H4 (cell line): Measurements from ENCODE around the gene DHRSX. TPM values are rescaled to one million over a fixed set of nuclear protein-coding genes. Genes with fewer than 3 reads are reported as not detected.
"Not testable (repeated sequence)": the region's sequence is repeated elsewhere in the genome, so short reads cannot be mapped to it uniquely, and the experiment has no call there.

Experiments
- DNase-seq: peaks from one replicate; pipeline ENCODE4 v3.0.0-alpha.2; 2015; ENCODE audit warnings: low spot score
- total RNA-seq: library from RNA; depleted of rRNA; stranded (reverse); fragments of >200 nt; shearing (Covaris generic); gene quantifications from 2 replicates; pipeline ENCODE4 v1.2.3, GENCODE V29; 2014

Gene DHRSX
- total RNA-seq, 1 experiment from 2014 or later: 37.1 TPM

DNA sequence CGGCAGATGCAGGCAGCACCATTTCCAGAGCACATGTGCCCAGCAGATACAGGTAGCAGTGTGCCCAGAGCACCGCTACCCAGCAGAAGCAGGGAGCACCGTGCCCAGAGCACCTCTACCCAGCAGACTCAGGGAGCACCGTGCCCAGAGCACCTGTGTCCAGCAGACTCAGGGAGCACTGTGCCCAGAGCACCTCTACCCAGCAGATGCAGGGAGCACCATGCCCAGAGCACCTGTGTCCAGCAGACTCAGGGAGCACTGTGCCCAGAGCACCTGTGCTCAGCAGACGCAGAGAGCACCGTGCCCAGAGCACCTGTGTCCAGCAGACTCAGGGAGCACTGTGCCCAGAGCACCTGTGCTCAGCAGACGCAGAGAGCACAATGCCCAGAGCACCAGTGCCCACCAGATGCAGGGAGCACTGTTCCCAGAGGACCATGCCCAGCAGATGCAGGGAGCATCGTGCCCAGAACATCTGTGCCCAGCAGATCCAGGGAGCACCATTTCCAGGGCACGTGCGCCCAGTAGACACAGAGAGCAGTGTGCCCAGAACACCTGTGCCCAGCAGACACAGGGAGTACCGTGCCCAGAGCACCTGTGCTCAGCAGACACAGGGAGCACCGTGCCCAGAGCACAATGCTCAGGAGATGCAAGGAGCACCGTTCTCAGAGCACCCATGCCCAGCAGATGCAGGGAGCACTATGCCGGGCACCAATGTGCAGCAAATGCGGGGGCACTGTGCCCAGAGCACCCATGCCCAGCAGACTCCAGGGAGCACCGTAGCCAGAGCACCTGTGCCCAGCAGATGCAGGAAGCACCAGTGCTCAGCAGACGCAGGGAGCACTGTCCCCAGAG lies 236.4 kb downstream of the DHRSX start:
- no peak for DNase-seq

GRCh38 chrX:2263203-2263602 lies 237.6 kb downstream of the DHRSX start:
- no peak for DNase-seq

- no peak for DNase-seq
Measured at GRCh38 chrX:2262668-2263055, 238.1 kb downstream of the DHRSX start.

- no peak for DNase-seq
Measured at GRCh38 chrX:2261831-2262667, 238.7 kb downstream of the DHRSX start.

GRCh38 chrX:2252331-2253065 lies 248.3 kb downstream of the DHRSX start:
- no peak for DNase-seq

DNA sequence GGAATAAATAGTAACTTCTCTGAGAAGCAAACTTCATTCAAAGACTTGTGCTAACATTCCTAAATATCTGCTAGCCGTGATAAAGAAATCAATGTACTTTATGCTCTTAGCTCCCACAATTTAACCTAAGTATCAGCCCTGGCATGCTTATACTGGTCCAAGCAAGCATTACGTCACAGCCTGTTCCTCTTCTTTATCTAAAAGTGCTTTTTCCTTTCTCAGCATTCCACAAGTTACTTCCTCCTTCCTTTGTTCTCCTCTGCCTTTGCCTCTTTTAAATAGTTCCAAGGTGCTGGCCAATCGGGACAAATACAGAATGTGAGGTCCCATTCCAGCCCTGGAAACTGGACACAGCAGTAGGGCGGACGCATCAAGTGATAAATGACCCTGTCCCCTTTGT lies 249.6 kb downstream of the DHRSX start:
- no peak for DNase-seq

DNA sequence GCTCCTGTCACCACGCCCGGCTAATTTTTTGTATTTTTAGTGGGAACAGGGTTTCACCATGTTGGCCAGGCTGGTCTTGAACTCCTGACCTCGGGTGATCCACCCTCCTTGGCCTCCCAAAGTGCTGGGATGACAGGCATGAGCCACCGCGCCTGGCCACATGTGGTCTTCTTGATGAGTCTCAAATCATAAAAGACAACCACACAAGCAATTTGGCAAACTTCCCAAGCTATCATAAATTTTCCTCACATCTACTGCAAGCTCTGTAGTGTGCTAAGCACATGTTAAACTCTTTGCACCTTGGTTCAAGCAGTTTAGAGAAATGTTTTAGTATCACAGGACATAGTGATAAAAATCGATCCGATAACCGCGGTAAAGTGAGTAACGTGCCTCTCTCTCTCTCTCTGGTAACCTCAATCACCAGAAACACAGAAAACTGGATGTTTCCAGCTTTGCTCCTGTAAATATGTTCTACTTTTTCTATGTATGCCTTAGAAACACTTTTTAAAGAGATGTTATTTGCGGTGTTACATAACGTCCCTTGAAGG lies 256.8 kb downstream of the DHRSX start:
- DNase-seq: no peak

- no peak for DNase-seq
Measured at GRCh38 chrX:2242980-2243379, 257.8 kb downstream of the DHRSX start.

DNA sequence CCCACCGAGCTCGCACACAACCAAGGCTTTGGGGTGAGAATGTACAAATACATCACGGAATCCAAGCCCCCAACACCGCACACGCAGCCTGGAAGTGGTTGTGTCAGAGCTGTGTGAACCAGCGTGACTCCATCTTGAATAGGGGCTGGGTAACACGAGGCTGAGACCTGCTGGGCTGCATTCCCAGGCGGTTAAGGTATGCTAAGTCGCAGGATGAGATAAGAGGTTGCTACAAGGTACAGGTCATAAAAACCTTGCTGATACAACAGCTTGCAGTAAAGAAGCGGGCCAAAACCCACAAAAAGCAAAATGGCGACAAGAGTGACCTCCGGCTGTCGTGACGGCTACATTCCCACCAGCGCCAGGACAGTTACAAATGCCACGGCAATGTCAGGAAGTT lies 258.4 kb downstream of the DHRSX start:
- DNase-seq: no peak

DNA sequence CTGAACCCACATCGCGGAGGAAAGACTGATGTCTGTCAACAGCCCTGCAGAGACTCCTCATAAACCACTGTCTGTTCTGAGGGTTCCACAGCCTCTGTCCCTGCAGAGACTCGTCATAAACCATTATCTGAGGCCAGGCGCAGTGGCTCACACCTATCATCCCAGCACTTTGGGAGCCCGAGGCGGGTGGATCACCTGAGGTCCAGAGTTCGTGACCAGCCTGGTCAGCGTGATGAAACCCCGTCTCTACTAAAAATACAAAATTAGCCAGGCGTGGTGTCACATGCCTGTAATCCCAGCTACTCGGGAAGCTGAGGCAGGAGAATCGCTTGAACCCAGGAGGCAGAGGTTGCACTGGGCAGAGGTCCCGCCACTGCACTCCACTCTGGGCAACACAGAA lies 259.3 kb downstream of the DHRSX start:
- DNase-seq: not testable (repeated sequence)

DNA sequence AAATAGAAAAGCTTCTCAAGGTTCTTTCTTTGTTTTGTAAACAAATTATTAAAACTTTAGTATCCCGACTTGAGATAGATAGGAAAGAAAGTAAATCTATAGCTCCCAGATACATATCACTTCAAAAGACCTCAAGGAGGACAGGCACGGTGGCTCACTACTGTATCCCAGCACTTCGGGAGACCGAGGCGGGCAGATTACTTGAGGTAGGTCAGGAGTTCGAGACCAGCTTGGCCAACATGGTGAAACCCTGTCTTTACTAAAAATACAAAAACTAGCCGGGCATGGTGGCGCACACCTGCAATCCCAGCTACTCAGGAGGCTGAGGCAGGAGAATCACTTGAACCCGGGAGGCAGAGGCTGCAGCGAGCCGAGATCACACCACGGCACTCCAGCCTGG lies 260.0 kb downstream of the DHRSX start:
- DNase-seq: not testable (repeated sequence)

- no peak for DNase-seq
Measured at GRCh38 chrX:2237976-2238375, 262.8 kb downstream of the DHRSX start.

DNA sequence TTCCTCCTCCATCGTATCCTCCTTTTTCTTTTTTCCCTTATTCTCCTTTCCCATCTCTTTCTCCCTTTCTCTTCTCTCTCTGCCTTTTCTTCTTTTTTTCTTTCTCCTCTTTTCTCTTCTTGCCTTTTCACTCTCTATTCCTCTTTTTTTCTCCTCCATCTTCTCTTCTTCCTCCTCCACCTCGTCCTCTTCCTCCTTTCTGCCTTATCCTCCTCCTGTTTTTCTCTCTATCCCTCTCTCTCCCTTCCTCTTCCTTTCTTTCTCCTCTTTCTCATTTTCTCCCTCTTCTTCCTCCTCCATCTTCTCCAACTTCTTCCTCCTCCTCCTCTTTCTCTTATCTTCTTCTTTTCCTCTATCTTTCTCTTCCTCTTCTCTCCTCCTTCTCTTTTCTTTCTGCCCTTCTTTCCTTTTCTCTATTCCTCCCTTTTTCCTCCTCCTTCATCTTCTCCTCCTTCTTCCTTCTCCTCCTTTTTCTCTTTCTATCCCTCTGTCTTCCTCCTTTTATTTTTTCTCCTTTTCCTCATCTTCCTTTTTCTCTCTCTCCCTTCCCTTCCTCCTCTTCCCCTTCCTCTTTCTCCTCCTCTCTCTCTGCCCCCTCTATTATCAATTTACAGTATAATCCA lies 269.1 kb downstream of the DHRSX start:
- DNase-seq: no peak

DNA sequence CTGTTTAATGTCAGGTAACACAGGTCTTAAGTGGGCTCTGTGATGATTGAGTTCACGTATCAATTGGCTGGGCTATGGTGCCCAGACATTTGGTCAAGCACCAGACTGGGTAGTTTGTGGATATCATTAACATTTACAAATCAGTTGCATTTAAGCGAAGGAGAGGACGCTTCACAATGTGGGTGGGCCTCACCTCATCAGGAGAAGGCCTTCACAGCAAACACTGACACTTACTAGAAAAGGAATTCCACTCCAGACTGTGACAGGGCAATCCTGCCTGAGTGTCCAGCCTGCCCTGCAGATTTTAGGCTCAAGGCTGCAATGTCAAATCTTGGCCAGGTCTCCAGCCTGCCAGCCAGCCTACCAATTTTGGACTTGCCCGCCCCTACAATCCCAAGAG lies 270.3 kb downstream of the DHRSX start:
- DNase-seq: no peak

GRCh38 chrX:2228536-2228935 lies 272.2 kb downstream of the DHRSX start:
- DNase-seq: no peak

- DNase-seq: no peak
Measured at GRCh38 chrX:2226906-2227656, 273.7 kb downstream of the DHRSX start.

DNA sequence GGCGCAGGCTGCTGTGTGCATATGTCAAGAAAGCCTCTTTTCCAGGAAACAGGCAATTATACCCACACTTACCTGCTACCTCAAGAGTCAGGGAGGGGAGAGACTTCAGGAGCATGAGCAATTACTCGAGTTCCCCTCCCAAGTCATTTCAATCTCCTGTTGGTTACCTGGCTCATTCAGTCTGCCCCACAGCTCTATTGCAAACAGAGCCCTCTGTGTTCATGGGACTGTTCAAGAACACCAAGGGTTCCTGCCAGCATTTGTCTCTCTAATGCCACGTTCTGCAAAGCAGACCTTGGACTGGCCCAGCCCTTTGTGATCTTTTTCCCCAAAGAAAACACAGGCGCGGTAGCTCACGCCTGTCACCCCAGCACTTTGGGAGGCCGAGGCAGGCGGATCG lies 274.6 kb downstream of the DHRSX start:
- DNase-seq: no peak

- no peak for DNase-seq
Measured at GRCh38 chrX:2224597-2225235, 276.1 kb downstream of the DHRSX start.

DNA sequence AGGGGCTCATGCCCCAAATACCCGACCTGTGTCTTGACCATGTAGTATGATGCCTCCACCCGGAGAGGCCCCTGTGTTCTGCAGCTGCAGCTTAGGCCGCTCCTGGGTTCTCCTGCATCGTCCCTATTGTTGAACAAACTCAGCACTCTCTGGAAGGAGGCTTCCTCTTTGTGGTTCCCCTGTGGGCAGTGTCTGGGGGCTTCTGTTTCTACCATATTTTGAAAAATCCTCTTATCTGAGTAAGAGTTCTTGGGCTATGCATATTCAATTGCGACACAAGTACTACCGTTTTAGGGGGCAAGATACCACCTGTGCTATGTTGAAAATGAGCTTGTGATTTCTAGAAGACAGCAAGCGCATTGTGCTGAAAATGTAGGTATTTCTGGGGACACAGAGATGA lies 276.6 kb downstream of the DHRSX start:
- DNase-seq: no peak

DNA sequence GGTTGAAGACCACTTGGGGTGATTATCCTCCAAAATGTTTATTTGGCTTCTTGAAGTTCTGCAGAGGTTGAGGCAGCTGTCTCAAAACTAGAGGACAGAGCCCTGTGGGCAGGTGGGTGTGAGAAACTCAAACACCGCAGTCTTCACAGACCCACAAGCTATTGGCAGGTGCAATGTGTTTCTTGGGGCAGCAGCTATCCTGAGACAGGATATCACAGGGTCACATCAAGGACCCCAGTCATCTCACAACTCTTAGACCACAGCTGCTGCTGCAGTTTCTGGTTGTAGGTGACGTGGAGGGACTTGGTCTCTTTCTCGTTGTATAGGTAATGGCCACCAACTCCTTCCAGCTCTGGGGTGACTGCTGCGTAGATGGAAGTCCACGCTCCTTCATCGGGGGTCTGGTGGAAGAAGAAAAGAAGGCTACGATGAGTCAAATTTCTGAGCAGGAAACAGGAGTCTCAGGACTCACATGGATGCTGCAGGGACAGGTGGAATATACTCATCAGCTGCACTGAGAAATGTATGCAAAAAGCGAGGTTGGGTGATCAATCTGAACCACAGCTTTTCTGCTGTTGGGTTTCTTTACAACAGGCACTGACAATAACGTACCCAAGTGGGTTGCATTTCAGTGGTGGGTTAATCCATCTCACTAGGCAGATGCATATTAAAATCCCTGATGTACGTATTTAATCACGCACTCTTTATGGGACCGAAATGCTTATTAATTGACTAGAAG lies 279.8 kb downstream of the DHRSX start:
- no peak for DNase-seq
